Stimulated activated CD4-positive, alpha-beta T cell treated with anti-CD3 and anti-CD28 coated beads, TNF-alpha, amount 100 ng/mL, for 48 hours (primary cell): Measurements from ENCODE around the gene ANKLE1.
A peak's percentile ranks its signal among the peaks of the same experiment; 100 is the strongest.
"Not testable (repeated sequence)": the region's sequence is repeated elsewhere in the genome, so short reads cannot be mapped to it uniquely, and the experiment has no call there.

ENCODE experiments used
- DNase-seq, 3 donors: peaks; one replicate each; pipeline ENCODE4 v3.0.0-alpha.2; 2020; ENCODE audit warnings: low read depth in 3 of 3

ANKLE1 gene

DNA sequence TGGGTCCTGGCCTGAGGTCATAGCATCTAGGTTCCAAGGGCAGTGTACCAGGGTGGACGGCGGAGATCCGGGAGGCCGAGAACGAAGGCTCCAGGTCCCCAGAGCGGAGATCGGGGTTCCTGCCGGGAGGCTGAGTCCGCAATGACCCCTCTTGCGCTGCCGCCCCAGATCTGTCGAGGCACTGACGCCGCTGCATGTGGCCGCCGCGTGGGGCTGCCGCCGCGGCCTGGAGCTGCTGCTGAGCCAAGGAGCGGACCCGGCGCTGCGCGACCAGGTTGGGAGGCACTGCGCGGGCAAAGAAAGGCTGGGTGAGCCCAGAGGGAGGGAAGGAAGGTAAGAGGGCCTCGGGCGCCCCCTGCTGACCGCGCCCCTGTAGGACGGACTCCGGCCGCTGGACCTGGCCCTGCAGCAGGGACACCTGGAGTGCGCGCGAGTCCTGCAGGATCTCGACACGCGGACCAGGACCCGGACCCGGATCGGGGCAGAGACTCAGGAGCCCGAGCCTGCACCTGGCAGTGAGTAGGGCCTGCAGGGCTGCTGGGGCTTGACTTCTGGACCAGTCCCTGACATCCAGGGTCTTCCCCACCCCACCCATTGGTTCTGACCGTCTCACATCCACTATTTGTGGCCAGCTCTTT, 906 bp downstream of the ANKLE1 start:
- DNase-seq = peak; percentile 68 to 73 (median 72)

DNA sequence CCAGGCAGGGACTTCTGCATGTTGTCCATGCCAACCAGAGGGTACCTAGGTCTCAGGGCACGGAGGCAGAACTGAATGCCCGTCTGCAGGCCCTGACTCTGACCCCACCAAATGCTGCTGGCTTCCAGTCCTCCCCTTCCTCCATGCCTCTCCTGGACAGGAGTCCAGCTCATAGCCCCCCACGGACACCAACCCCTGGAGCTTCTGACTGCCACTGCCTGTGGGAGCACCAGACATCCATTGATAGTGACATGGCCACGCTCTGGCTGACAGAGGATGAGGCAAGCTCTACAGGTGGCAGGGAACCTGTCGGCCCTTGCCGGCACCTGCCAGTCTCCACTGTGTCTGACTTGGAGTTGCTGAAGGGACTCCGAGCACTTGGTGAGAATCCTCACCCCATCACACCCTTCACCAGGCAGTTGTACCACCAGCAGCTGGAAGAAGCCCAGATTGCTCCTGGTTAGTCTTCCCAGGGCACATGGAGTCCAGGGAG, 1.8 kb downstream of the ANKLE1 start:
- DNase-seq = no peak

DNA sequence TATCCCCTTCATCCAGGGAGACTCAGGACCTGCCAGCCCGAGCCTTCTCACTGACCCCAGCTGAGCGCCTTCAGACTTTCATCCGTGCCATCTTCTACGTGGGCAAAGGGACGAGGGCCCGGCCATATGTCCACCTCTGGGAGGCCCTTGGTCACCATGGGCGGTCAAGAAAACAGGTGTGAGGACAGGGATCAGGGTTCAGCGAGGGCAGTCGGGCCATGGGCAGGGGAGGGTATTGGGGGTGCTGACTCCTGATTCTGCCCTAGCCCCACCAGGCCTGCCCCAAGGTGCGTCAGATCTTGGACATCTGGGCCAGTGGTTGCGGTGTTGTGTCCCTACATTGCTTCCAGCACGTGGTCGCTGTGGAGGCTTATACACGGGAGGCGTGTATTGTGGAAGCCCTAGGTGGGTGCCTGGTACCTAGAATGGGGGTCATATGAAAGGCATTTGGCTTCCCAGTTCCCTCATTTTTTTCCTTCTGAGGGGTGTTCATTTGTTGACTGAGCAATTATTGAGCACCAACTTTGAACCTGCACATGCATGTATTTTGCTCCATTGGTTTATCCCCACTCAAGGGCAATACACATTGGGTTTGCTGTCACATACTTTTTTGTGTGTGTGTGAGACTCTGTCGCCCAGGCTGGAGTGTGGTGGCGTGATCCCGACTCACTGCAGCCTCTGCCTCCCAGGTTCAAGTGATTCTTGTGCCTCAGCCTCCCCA, 3.9 kb downstream of the ANKLE1 start:
- DNase-seq = no peak

DNA sequence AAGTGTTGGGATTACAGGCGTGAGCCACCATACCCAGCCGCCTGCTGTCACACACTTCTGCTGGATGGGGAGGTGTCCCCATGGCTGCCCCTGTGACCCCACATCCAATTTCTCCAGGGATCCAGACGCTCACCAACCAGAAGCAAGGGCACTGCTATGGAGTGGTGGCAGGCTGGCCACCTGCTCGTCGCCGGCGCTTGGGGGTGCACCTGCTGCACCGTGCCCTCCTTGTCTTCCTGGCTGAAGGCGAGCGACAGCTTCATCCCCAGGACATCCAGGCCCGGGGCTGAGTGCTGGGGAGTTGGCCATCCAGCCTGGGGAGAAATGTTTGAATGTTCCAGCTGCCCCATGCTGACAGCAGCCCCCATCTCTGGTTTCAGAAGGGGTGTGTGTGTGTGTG, 4.6 kb downstream of the ANKLE1 start:
- no peak for DNase-seq

DNA sequence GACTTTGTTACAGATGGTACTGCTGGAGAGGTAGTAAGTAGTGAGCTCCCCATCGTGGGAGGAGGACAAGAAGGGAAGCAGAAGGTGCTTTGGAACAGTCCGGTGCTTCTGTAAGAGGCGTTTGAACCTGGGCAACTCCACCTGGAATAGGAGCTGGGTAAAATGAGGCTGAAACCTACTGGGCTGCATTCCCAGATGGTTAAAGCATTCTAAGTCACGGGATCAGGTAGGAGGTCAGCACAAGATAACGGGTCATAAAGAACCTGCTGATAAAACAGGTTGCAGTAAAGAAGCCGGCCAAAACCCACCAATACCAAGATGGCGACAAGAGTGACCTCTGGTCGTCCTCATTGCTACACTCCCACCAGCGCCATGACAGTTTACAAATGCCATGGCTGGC, 5.1 kb downstream of the ANKLE1 start:
- no peak for DNase-seq

DNA sequence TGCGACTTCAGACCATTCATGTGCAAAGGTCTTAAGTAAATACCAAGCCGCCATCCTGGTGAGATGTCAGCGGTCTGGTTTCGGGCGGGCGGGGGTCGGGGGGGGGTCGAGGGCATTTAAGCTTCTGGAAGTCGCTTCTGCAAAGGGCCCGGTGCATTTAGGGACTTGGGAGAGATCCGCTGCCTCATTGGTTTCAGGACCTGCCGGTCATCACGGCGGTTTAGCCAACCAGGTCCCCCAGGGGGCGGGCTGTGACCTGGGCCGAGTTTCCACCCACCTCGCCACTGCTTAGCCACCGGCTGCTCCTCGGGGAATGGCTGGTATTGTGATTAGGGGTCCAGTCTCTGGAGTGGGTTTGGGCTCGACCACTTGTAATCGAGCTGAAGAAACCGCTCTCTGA, 7.8 kb downstream of the ANKLE1 start:
- peak; percentile 40 to 55 (median 55) for DNase-seq

DNA sequence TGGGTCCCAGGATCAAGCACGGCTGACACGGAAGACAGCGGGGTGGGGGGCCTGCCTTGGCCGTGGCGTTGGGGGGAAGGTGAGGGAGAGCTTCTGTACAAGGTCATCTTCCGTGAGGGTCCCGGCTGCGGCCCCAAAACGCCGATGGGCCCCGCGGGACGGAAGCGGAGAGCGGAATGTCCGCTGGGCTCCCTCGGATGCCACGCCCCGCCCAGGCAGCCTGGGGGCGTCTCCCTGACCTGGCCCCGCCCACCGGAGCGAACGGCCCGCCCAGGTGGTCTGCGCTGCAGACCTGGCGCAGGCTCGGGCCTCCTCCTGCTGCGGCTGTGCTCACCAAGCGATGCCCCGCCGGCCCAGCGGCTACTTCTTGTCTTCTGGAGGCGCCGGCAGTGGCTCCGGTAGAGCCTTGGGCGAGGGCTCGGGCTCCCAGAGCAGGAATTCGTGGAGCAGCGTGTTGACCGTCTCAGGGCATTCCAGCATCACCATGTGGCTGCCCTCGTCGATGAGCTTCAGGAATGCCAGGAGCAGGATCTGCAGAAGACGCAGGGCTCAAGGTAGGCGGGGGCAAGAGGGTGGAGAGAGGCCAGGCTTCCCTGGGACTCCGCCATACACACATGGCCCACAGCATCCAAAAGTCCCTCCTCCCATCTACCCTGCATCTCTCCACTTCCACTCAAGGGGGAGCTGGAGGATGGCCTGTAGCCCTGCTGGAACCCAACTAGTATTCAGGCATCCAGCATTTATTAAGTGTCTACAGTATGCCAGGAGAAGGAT, 10.8 kb downstream of the ANKLE1 start:
- peak; percentile 60 to 82 (median 66) for DNase-seq

DNA sequence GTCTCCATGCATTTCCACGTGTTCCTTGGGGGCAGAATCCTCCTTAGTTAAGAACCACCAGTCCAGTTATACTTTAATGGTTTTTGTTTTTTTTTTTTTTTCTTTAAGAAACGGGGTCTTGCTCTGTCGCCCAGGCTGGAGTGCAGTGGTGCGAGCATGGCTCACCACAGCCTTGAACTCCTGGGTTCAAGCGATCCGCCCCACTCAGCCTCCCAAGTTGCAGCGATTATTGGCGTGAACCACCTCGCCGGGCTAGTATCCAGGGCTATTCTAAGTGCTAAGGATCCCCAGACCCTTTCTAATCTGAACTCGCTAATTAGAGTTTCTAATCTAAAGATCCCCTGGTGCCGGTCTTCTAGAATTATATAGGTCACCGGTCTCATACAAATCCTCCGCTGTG, 11.9 kb downstream of the ANKLE1 start:
- DNase-seq = no peak

DNA sequence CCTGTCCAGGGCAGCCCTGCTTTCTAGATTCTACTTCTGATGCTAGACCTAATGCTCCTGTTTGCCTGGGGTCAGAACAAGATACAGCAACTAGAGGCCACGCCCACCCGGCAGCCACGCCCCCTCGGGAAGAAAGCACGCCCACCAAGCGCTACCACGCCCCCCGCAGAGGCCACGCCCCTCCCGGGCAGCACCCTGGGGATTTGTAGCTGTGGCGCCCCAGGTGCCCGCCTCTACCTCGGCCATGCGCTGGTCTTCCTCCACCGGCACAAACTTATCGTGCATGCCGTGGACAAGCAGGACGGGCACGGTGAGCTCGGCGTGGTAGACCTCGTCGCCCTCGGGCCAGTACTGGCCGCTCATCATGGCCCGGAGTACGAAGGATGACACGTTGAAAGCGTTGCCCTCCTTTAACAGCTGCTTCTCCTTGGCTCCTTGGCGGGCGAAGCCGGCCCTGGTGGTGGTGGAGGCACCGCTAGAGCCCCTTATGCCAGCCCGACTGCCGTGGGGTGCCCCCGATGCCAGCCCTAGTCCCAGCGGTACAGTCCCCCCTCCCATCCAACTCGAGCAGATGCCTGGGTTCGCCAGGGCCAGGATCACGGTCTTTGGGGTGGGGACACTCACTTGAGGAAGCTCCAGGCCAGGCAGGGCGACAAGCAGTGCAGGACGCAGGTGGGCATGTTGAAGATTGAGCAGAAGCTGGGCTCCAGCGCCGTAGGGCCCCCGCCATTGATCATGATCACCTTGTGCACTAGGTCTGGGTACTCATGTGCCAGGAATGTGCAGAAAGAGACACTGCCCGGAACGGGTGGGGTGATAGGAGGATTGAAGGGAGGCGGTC, 12.6 kb downstream of the ANKLE1 start:
- DNase-seq = peak; percentile 48 to 67 (median 49)

DNA sequence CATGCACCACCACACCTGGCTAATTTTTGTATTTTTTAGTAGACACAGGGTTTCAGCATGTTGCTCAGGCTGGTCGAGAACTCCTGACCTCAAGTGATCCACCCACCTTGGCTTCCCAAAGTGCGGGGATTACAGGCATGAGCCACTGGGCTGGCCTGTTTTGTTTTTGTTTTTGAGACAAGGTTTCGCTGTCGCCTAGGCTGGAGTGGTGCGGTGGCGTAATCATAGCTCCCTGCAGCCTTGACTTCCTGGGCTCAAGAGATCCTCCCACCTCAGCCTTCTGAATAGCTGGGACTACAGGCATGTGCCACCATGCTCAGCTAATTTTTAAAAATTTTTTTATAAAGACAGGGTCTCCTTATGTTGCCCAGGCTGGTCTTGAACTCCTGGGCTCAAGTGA, 13.8 kb downstream of the ANKLE1 start:
- not testable (repeated sequence) for DNase-seq

DNA sequence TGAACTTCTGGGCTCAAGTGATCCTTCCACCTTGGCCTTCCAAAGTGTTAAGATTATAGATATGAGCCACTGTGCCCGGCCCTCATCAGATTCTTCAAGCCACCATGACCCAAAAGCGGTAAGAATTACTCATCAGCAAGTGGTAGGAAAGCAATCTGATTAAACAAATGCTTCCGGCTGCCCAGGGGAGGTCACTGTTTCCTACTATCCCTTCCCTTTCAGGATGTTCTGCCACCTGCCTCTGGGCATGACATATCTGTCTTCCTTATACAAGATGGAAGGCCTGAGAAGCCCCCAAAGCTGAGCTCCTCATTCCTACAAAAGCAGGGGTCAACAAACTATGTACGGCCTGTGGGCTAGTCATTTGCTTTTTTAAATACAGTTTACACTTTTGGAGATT, 14.6 kb downstream of the ANKLE1 start:
- no peak for DNase-seq

DNA sequence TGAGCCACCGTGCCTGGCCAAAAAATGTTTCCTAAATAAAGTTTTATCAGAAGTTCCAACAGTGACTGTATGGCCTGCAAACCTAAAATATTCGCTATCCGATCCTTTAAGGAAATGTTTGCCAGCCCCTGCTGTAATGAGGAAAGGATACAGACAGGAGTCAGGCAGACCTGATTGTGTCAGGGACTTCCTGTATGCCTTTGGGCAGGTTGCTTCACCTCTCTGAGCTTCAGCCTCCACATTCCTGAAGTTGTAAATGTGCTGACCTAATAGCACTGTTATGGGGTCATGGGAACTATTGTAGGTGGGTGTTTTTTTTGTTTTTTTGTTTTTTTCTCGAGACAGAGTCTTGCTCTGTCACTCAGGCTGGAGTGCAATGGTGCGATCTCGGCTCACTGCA, 15.3 kb downstream of the ANKLE1 start:
- DNase-seq = no peak

DNA sequence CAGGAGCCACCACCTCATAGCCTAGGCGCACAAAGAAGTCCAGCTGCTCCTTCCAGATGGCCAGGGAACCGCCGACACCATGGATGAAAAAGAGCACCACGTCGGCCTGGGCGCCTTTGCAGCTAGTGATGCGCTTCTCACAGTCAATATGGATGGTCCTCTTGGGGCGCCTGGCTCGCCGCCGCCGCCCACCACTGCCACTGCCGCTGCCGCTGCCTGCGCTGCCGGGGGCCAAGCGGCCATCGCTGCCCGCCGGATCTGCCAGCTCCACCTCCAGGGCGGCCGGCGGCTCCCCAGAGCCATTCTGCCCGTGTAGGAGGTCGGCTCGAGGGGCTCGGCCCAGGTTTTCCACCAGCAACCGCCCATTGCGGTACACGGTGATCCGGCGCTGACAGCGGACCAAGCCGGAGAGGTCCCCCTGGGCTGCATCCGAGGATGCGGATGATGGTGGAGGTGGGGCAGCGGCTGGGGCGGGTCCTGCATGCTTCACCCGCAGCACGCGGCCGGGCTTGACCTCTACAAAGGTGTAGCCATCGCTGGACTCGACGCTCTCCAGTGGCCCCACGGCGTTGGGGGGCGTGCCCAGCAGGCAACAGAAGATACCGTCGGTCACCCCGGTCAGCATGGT, 19.4 kb downstream of the ANKLE1 start:
- DNase-seq = no peak

DNA sequence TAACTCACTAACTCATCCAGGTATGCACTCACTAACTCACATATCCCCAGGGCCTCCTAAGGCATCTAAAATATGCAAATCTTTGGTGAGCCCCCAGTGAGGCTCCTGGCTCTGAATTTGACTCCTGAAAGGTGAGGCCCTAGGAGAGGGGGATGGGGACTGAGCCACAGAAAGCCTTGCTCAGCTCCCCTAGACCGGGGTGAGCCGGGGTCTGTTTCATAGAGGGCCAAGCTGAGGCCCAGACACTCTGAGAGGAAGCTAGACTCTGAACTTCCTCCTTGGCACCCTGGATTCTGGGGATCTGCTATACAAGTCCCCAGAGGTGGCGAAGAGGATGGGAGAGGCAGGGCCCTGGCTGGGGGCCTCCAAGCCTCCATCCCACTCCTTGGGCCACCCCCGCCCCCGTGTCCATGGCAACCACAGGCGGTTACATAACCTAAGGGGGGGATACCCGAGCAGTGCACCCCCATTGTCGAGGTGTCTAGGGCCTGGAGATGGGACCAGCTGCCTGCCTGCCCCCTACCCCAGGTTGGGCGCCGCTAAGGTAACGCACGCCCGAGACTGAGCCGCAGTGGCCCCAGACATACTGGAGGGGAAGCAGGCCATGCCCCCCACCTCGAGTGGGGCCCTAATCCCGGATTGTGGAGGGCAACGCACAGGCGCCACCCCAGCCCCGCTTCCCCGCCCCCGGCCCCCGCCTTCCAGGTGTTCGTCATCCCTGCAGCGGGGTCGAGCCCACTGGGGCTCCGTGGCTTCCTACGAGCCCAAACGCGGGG, 20.9 kb downstream of the ANKLE1 start:
- no peak for DNase-seq

DNA sequence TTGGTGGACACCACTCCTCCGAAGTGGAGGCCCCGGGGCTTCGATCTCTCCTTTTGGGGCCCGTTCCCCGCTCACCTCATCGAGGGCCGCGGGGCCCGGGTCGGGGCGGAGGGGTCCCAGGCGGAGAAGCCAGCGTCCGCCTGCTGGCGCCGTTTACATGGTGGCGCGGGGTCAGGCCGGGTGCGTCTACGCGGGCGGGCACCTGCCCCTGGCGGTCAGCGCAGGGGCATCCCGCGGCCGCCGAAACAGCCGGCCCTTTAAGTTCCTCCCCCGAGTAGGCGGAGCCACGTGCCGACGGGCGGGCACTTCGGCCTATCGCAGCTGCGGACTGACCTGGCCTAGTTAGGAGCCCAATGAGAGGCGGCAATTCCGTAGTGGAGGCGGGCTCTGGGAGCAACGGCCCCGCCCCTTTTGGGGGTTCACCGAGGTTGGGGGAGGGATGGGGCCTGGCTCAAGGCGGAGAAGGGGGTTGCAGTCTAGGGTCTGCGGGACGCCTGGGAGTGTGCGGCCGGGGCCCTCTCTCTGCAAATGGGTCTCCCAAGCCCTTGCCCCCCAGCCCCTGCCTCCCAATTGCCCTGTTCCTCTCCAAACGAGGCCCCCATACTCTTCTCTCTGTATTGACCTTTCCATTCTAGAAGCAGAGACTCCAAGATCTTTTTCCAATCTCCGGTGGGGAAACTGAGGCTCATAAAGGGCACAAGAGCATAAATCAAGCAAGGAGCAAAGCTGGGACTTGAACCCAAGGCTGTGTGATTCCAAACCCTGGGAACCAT, 21.7 kb downstream of the ANKLE1 start, which contains the start of gene ABHD8:
ABHD8 (minus strand) TSS at position 259 of the 773 bp plus-strand sequence. CDS start 1,809 bp downstream, outside the sequence.
- DNase-seq = peak; percentile 87 to 95 (median 92)

DNA sequence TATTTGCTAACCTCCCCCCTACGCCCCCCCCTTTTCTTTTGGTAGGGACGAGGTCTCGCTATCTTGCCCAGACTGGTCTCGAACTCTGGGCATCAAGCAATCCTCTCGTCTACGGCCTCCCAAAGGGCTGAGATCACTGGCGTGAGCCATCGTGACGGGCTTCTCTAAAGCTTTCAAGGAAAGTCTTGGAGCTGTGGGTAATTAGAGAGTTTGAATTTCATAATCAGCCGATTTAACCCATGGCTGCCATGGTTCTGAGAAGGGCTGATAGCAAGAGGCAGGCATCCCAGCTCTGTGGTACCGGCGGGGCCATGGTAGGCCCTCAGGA, 22.2 kb downstream of the ANKLE1 start:
- no peak for DNase-seq

DNA sequence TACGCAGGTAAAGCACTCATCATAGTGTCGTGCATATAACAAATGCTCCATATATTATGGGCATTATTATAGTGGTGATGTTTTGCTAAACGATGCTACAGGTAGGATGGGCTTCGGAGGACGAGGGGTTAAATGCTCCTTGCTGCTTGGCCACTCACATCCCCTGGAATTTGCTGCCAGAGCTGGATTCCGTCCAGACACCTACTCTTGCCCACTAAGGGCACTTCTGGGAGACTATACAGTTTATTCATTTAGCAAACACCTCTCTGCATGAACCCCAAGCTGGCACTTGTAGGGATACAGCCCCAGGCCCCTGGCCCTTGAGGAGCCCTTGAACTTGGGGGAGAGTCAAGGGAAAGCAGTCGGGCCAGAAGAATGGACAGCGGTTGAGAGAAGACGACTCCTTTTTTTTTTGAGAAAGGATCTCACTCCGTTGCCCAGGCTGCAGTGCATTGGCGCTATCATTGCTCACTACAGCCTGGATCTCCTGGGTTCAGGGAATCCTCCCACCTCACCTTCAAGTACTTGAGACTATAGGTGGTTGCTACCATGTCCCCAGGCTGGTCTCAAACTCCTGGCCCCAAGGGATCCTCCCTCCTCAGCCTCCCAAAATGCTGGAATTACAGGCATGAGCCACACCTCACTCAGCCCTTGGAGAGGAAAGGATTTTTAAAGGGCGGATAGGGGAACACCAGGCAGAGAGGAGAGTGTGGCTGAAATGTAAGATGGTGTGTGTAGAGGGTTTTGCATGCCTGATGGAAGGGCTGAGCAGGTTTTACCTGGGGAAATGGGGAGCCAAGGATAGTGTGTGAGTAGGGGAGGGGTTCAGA, 22.9 kb downstream of the ANKLE1 start:
- no peak for DNase-seq

DNA sequence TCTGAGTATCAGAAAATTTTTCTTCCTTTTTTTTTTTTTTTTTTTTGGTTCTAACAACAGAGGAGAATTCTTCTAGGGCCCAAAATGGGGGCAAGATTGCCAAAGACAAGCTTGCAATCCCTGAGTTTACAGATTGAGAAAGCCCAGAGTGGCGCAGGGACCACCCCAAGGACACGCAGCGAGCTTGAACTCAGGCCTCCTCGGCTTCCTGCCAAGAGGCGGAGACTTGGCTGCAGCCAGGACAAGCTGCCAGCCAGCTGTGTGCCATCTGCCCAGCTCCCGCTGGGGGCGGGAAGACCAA, 23.5 kb downstream of the ANKLE1 start:
- no peak for DNase-seq
